IMR-90 (cell line): Measurements from ENCODE around the gene RGS5. TPM values are rescaled to one million over a fixed set of nuclear protein-coding genes. Genes with fewer than 3 reads are reported as not detected.

Experiments
- ATAC-seq: fragments of 200-7000 bp; cut with Tn5 transposase; 2 replicates; pipeline ENCODE4 v1.9.1; 2020; ENCODE audit warnings: low read depth, mild to moderate bottlenecking, moderate library complexity
- BruUV-seq: library from RNA; stranded (reverse); fragments of 400-500 nt; replicated peaks from 2 replicates; lab custom pipeline; 2021; lab: Mats Ljungman, UMichigan
- CTCF ChIA-PET: fragments of 300-600 bp; formaldehyde crosslinking; extraction: SDS; loops from one replicate; lab custom pipeline; 2021; ENCODE audit warnings: antibody characterized with exemption; lab: Yijun Ruan, JAX
- POLR2A ChIA-PET: fragments of 300-600 bp; sonication (Branson Sonifier 250); formaldehyde crosslinking; loops from one replicate; lab custom pipeline; 2022; ENCODE audit warnings: antibody characterized with exemption; ENCODE audit not compliant: unreplicated experiment; lab: Charles Lee
- DNase-seq: peaks from one replicate; pipeline ENCODE4 v3.0.0; 2013
- H2AFZ ChIP-seq: replicated peaks from 2 replicates; pipeline ENCODE3; 2013; ENCODE audit warnings: low read length, mild to moderate bottlenecking; ENCODE audit not compliant: poor library complexity
- H2AK5ac ChIP-seq: 2 replicates; pipeline ENCODE4 v1.6.1; 2013; ENCODE audit warnings: low read depth, low read length, inconsistent platforms
- H2AK9ac ChIP-seq: replicated peaks from 2 replicates; pipeline ENCODE3; 2013; ENCODE audit warnings: mild to moderate bottlenecking, low read depth, low read length, moderate library complexity; ENCODE audit not compliant: poor library complexity
- H2BK120ac ChIP-seq: 2 replicates; pipeline ENCODE4 v1.6.1; 2013; ENCODE audit warnings: low read depth, low read length, inconsistent platforms
- H2BK15ac ChIP-seq: 3 replicates; pipeline ENCODE4 v1.6.1; 2013; ENCODE audit warnings: low read depth, low read length, inconsistent platforms
- H2BK20ac ChIP-seq: 2 replicates; pipeline ENCODE4 v1.6.1; 2013; ENCODE audit warnings: low read depth, mild to moderate bottlenecking, inconsistent platforms, low read length, moderate library complexity
- H2BK5ac ChIP-seq: 2 replicates; pipeline ENCODE4 v1.6.1; 2013; ENCODE audit warnings: mild to moderate bottlenecking, low read depth, low read length, inconsistent platforms; ENCODE audit not compliant: poor library complexity, severe bottlenecking
- H3K14ac ChIP-seq: replicated peaks from 2 replicates; pipeline ENCODE4 v1.6.1; 2013; ENCODE audit warnings: low read depth, low read length, inconsistent platforms
- H3K18ac ChIP-seq: 2 replicates; pipeline ENCODE4 v1.6.1; 2013; ENCODE audit warnings: low read depth, low read length, control low read depth
- H3K23ac ChIP-seq: 2 replicates; pipeline ENCODE4 v1.6.1; 2013; ENCODE audit warnings: low read depth, low read length, inconsistent platforms
- H3K27ac ChIP-seq: 2 replicates; pipeline ENCODE4 v1.5.1; 2013; ENCODE audit warnings: mild to moderate bottlenecking, control low read depth, low read length; ENCODE audit not compliant: insufficient read depth
- H3K27me3 ChIP-seq: 2 replicates; pipeline ENCODE4 v1.6.1; 2013; ENCODE audit warnings: low read length; ENCODE audit not compliant: control insufficient read depth, insufficient read depth
- H3K36me3 ChIP-seq: 2 replicates; pipeline ENCODE4 v1.6.1; 2013; ENCODE audit warnings: low read length, mixed read lengths; ENCODE audit not compliant: control insufficient read depth, insufficient read depth
- H3K4ac ChIP-seq: 2 replicates; pipeline ENCODE4 v1.6.1; 2013; ENCODE audit warnings: low read depth, low read length, inconsistent platforms
- H3K4me1 ChIP-seq: 2 replicates; pipeline ENCODE4 v1.6.1; 2013; ENCODE audit warnings: low read length, mixed read lengths; ENCODE audit not compliant: control insufficient read depth, insufficient read depth
- H3K4me2 ChIP-seq: 2 replicates; pipeline ENCODE4 v1.6.1; 2013; ENCODE audit warnings: low read depth, mild to moderate bottlenecking, control low read depth, low read length, moderate library complexity
- H3K4me3 ChIP-seq: 2 replicates; pipeline ENCODE4 v1.5.1; 2013; ENCODE audit warnings: low read depth, mild to moderate bottlenecking, control low read depth, low read length, moderate library complexity; ENCODE audit not compliant: insufficient read depth
- H3K56ac ChIP-seq: 2 replicates; pipeline ENCODE4 v1.6.1; 2013; ENCODE audit warnings: low read length, inconsistent platforms; ENCODE audit not compliant: insufficient read depth; ENCODE audit errors: extremely low read depth
- H3K79me1 ChIP-seq, 2 experiments: 2 replicates each; pipeline ENCODE4 v1.6.1; 2013; ENCODE audit warnings: low read length in 2 of 2, inconsistent platforms in 1 of 2, low read depth in 1 of 2
- H3K9ac ChIP-seq: 2 replicates; pipeline ENCODE4 v1.6.1; 2013; ENCODE audit warnings: low read depth, low read length, control low read depth
- H3K9me1 ChIP-seq: 2 replicates; pipeline ENCODE4 v1.6.1; 2013; ENCODE audit warnings: low read length, inconsistent platforms; ENCODE audit not compliant: insufficient read depth
- H3K9me3 ChIP-seq: 2 replicates; pipeline ENCODE4 v1.6.1; 2013; ENCODE audit warnings: low read length; ENCODE audit not compliant: control insufficient read depth, insufficient read depth
- H4K20me1 ChIP-seq: 2 replicates; pipeline ENCODE4 v1.6.1; 2013; ENCODE audit warnings: low read length, inconsistent platforms; ENCODE audit not compliant: insufficient read depth
- H4K5ac ChIP-seq: 2 replicates; pipeline ENCODE4 v1.6.1; 2013; ENCODE audit warnings: mild to moderate bottlenecking, low read depth, low read length, control low read depth
- H4K8ac ChIP-seq, 2 experiments: 2 replicates each; pipeline ENCODE4 v1.6.1; 2013; ENCODE audit warnings: low read depth in 2 of 2, low read length in 2 of 2, control low read depth in 1 of 2, inconsistent platforms in 1 of 2
- H4K91ac ChIP-seq: 2 replicates; pipeline ENCODE4 v1.6.1; 2013; ENCODE audit warnings: low read depth, low read length, inconsistent platforms; ENCODE audit not compliant: insufficient read depth
- CTCF ChIP-seq: conservative IDR thresholded peaks from 2 replicates; pipeline ENCODE4 v1.5.1; 2012; ENCODE audit warnings: mild to moderate bottlenecking, low read depth, low read length, improper control_type of control experiment
- MXI1 ChIP-seq: IDR thresholded peaks from 2 replicates; pipeline ENCODE4 v1.6.1; 2012; ENCODE audit warnings: low read depth, mild to moderate bottlenecking, low read length, moderate library complexity, borderline replicate concordance
- POLR2A ChIP-seq: IDR thresholded peaks from 2 replicates; pipeline ENCODE4 v1.6.1; 2012; ENCODE audit warnings: mild to moderate bottlenecking, low read depth, low read length
- RAD21 ChIP-seq: IDR thresholded peaks from 2 replicates; pipeline ENCODE4 v1.6.1; 2012; ENCODE audit warnings: low read length, improper control_type of control experiment
- RCOR1 ChIP-seq: IDR thresholded peaks from 2 replicates; pipeline ENCODE4 v1.6.1; 2012; ENCODE audit warnings: mild to moderate bottlenecking, low read length, improper control_type of control experiment; ENCODE audit not compliant: insufficient replicate concordance
- USF2 ChIP-seq: fragments of 150-350 bp; IDR thresholded peaks from 2 replicates; pipeline ENCODE4 v1.6.1; 2017; ENCODE audit warnings: mild to moderate bottlenecking, antibody characterized with exemption, low read length, low read depth
- WGBS, 2 experiments: methylation state at CpG; one replicate each; pipeline versions ENCODE4 v1.1.5 to v1.1.7; 2013; ENCODE audit warnings: missing lambda C conversion rate in 2 of 2; ENCODE audit not compliant: insufficient read length in 1 of 2; ENCODE audit errors: extremely low coverage in 2 of 2; 5-methylcytosine and 5-hydroxymethylcytosine counted together
- dilution Hi-C: fragments of 300-500 bp; cut with HindIII; formaldehyde crosslinking; loops from one replicate; pipeline ENCODE4 v1.14.3; 2018; ENCODE audit warnings: low sequenced_read_pairs; ENCODE audit not compliant: unreplicated experiment
- in situ Hi-C: fragments of 300-500 bp; cut with MboI; formaldehyde crosslinking; loops from 3 replicates; pipeline ENCODE4 v1.14.3; 2019; ENCODE audit warnings: low sequenced_read_pairs, inconsistent platforms, mixed read lengths
- intact Hi-C: fragments of 100-400 bp; cut with micrococcal nuclease; formaldehyde crosslinking; loops from 2 replicates; pipeline ENCODE4 v1.10.0; 2022
- polyA plus RNA-seq, 3 experiments: library from polyadenylated mRNA; depleted of rRNA; stranded (reverse); fragments of >200 nt; gene quantifications; 2 replicates each; pipeline ENCODE4 v1.2.3, GENCODE V29; 2012; ENCODE audit warnings: low replicate concordance in 1 of 3
- total RNA-seq: library from RNA; depleted of rRNA; stranded (reverse); fragments of >200 nt; gene quantifications from 2 replicates; pipeline ENCODE4 v1.2.3, GENCODE V29; 2012

The RGS5 gene
- total and polyA plus RNA-seq, 2 of the 4 experiments (the other 2 are of a cell fraction) = 21.4 to 40.0 TPM

DNA sequence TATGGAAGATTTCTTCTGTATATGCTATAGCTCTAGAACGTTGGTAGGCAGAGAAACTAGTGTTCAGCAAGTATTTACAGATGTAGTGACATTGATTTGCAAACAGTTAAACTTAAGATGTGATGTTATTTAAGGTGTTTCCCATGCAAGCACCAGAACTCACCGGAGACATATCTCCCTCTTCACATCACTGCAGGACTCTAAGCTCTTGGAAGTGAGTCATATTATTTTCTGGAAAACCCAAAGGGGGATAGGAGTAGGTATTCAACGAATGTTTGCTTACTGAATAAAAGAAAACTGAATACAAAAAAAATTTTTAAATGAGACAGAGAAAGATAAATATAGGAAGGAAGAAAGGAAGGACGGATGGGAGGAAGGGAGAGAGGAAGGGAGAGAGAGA, 108.5 kb downstream of the RGS5 start:
- 100% methylated on average over 1 of the region's 4 CpGs; no CpG with 5 or more reads in 1 of the 2 experiments for WGBS, 2 experiments
- in situ Hi-C loops = no loop called here
- CTCF ChIA-PET = interaction anchor here (0.9 kb wide), 1 partner anchor 23 kb away, joined by 3 read pairs; no protein-coding TSS in a partner anchor

More for the DNA sequence above, 108.5 kb downstream of the RGS5 start:
- Histone ChIP-seq H2AK5ac (no peak overlapping the region), H3K36me3 (no peaks in the 10 kb centered on the region), H2AK9ac (no peak overlapping the region), H3K23ac (no peak overlapping the region), H4K5ac (no peak overlapping the region), H4K20me1 (no peaks in the 10 kb centered on the region), H3K9me3 (no peaks in the 10 kb centered on the region), H3K14ac (no peak overlapping the region), H3K4me1 (peaks cover 1% of the 10 kb centered on the region; the same call in 1 of the 2 replicates), H3K27ac (no peak overlapping the region), H4K91ac (no peak overlapping the region), H3K4me2 (no peak overlapping the region), H4K8ac (no peak overlapping the region), H2BK20ac (no peak overlapping the region), H3K4me3 (no peak overlapping the region), H3K27me3 (no peaks in the 10 kb centered on the region), H3K56ac (no peak overlapping the region), H3K9ac (no peak overlapping the region), H3K9me1 (no peaks in the 10 kb centered on the region), H2BK5ac (no peak overlapping the region), H3K79me1 (no peaks in the 10 kb centered on the region), H2BK15ac (no peak overlapping the region), H3K4ac (no peak overlapping the region), H3K18ac (no peak overlapping the region), H2AFZ (no peak overlapping the region), H2BK120ac (no peak overlapping the region)
- POLR2A ChIA-PET = no interaction called here
- ATAC-seq (no peak), DNase-seq (no peak)
- intact Hi-C loops = no loop called here
- dilution Hi-C loops = no loop called here
- TF ChIP-seq USF2 = no peak
- no peak for TF ChIP-seq RAD21
- TF ChIP-seq CTCF = no peak
- no peak for TF ChIP-seq MXI1
- no peak for TF ChIP-seq RCOR1
- no peak for TF ChIP-seq POLR2A
- BruUV-seq = no TSS peak
